Measurements from ENCODE around the gene TMEM132D.

TMEM132D gene

DNA sequence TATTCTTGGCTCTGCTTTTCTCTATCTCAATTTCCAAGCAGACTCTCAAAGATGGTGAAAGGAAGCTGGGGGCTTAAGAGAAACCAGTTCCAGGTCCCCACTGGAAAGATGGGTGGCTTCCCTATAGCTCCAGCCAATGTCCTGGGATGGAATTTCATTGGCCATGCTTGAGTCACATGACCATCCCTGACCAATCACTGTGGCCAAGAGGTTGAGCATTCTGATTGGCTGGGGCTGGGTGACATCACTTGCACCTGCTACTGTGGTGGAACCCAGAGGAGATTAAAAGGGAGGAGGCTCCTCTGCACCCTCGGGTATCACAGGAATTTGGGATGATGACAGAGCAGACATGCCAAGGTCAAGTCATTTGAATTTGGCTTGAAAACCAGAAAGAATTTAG lies 436.5 kb downstream of the TMEM132D start:
- DNase-seq (ENCODE audit: low read depth in 3 of 3, low spot score in 1 of 3), result no peak

DNA sequence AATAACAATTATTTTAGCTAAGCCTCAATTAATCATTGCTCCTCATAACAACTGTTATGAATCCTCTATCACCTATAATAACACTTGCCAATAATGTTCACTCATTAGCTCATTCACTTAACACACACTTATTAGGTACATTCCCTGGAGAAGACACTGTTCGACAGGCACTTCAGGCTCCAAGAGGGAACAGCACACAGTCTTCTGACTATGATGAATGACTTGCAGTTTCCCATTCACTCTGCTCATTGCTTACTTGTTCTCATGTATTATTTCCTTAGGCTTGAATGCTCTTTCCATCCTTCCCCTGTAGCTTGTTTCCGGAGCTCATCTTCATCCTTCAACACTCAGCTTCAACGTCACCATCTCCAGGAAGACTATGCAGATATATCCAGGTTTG lies 437.3 kb downstream of the TMEM132D start:
- DNase-seq (ENCODE audit: low read depth in 3 of 3, low spot score in 1 of 3), result no peak

DNA sequence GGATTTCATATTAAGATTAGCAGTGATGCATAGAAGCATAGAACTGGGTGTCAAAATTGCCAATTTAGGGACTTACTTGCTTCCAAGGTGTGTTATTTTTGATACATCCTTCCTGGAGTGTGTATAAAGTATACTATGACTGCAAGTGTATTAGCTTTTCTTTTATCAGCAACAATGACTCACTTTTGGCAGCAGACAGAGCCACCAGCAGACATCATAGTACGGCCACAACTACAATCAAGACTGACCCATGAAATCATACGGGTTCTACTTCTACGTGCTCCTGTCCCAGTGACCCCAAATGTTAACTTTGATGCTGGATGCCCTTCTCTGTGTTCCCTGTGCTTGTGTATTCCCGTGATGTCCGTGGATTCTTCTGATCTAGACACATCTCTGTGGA lies 443.9 kb downstream of the TMEM132D start:
- DNase-seq (ENCODE audit: low read depth in 3 of 3, low spot score in 1 of 3), result no peak

DNA sequence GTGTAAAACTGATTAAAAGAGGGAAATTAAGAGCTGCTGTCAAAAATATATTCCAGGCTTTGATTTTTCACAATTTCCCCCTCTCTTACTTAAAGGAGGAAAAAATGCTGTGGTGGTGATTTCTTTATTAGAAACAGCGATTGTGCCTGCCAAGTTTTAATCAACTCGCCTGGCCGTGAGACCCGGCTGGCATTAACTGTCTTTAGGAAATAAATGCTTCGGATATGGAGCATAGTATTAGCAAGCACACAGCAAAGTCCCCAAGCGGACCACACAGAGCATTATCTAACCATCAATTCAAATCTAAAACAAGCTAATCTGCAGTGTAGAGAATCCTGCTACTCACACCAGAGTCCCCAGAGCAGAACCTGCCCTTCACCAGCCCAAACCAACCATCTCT lies 457.1 kb downstream of the TMEM132D start:
- no peak for DNase-seq (ENCODE audit: low read depth in 3 of 3, low spot score in 1 of 3)

DNA sequence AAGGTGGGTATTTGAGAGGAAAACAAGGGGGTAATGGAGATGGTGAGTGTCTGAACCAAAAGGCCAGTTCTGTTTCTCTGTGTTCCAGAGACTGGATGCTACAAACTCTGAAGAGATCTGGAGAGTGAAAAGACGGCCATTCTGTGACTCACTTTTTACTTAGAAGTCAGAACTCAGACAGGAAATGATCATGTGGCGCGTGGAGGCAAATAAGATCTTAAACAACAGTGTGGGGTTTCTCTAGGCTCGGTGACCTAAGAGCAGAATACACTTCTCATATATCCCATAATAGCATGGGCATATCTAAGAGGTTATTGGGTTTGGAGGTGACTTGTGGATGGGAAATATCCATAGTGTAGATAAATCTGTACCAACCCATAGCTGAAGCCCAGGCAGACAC lies 463.5 kb downstream of the TMEM132D start:
- no peak for DNase-seq (ENCODE audit: low read depth in 3 of 3, low spot score in 1 of 3)

DNA sequence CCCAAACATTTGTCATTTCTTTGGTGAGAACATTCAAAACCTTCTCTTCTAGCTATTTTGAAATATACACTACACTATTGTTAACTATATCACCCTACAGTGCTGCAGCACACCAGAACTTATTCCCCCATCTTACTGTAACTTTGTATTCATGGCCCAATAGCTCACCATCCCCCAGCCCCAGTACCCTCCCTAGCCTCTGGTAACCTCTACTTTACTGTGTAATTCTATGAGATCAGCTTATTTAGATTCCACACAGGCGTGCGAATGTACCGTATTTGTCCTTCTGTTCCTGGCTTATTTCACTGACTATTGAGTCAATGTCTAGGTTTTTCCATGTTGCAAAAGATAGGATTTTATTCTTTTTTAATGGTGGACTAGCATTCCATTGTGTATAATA lies 469.0 kb downstream of the TMEM132D start:
- no peak for DNase-seq (ENCODE audit: low read depth in 3 of 3, low spot score in 1 of 3)

DNA sequence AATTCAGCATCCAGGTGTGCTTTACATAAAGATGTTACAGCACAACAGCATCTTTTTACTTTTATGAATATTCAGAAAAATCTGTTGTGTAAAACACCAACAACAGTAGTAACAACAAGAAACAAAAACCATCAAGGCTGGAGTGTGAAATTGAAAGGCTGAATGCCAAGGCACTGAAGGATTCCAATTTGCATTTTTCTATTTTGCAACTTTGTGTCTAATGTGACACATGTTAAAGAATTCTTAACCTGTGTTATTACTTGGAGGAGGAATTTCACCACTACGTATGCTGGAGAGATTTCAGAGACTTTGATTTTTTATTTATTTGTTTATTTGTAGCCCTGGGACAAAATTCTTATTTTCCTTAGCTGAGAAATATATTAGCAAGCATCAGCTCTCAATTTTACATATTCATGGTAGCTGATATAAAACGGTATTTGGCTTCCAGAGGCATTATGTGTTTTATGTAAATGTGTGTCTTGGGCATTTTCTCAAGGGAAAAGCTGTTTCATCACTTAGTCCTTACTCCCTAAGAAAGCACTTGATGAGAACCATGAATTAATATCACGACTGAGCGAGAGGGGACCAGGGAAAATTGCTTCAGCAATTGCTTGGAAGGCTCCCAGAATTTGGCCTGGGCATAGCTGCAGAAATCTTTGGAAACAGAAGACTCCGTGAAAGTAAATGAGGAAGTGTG lies 475.4 kb downstream of the TMEM132D start:
- no peak for DNase-seq (ENCODE audit: low read depth in 3 of 3, low spot score in 1 of 3)

DNA sequence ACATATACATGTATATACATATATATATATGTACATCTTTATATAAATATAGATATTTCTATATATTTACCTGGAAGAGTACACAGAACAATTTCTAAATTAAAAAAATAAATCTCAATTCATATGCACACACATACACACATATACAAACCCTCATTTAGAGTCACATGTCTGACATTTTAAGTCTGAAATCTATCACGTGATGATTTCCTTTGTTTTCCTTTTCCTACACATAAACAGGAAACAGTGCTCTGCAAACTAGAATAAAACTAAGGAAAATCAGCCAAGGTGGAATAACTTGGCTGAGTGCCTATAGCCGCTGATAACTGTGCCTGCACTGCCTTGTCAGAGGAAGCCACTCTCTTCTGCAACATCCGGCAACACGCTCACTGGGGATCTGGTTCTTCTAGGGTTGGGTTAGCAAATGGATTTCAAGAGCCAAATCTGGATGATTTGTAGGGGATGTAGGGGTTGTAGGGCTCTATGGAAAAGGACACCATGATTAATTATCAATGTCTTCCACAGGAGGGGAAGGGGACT lies 480.7 kb downstream of the TMEM132D start:
- no peak for DNase-seq (ENCODE audit: low read depth in 3 of 3, low spot score in 1 of 3)

DNA sequence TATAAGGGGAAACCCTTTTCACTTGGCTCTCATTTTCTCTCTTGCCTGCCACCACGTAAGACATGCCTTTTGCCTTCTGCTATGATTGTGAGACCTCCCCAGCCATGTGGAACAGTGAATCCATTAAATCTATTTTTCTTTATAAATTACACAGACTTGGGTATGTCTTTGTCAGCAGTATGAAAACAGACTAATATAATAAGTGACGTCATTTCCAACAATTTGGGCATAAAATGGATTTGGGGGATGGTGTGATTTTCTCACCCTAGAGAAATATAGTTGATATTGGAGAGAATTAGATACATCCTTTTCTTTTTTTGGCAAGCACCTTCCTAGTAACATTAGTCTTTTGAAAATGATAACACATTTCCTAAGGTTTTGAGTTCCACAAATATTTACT lies 490.5 kb downstream of the TMEM132D start:
- DNase-seq (ENCODE audit: low read depth in 3 of 3, low spot score in 1 of 3), result no peak

DNA sequence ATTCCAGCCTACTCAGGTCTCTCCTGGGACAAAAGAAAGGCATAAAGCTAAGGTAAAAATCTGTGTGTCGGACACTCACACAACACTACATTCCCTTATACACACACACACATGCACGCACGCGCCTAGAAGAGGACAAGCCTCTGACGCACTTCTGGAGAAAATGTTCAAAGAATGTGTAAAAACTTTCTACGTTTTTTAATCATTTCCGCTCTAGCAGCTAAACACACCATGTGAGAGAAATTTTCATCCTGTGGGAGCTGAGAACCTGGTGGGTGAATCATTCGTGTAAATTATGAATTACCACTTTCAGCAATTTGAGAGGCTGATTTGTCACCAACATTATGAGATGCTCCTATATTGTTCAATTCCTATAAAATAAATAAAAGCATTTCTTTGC lies 494.5 kb downstream of the TMEM132D start:
- DNase-seq (ENCODE audit: low read depth in 3 of 3, low spot score in 1 of 3), result no peak

DNA sequence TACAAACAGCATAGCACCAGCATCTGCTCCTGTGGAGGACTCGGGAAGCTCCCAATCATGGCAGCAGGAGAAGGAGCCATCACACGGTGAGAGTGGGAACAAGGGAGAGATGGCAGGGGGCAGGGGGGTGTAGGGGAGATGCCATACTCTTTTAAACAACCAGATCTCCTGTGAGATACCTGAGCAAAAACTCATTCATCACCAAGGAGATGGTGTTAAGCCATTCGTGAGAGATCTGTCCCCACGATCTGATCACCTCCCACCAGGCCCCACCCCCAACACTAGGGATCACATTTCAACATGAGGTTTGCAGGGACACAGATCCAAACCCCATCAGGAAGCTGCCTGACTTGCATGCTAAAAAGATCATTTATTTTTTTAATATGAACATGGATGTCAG lies 499.3 kb downstream of the TMEM132D start:
- DNase-seq (ENCODE audit: low read depth in 3 of 3, low spot score in 1 of 3), result no peak

DNA sequence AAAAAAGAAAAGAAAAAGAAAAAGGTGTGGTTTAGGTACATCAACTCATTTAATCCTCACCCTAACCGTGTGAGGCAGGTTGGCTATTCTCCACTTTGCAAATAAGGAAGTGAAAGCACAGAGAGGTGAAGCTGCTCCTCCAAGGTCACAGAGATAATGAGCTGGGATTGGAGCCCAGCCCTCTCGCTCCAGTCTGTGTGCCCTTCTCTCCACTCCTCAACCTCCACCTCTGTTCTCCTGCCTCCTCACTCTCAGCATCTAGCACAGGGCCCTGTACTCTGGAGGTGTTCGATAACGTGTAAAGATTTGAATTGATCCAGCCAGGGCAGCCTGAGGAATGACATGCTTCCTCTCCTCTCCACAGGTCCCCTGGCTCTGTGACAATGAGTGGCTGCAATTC lies 502.3 kb downstream of the TMEM132D start:
- no peak for DNase-seq (ENCODE audit: low read depth in 3 of 3, low spot score in 1 of 3)

DNA sequence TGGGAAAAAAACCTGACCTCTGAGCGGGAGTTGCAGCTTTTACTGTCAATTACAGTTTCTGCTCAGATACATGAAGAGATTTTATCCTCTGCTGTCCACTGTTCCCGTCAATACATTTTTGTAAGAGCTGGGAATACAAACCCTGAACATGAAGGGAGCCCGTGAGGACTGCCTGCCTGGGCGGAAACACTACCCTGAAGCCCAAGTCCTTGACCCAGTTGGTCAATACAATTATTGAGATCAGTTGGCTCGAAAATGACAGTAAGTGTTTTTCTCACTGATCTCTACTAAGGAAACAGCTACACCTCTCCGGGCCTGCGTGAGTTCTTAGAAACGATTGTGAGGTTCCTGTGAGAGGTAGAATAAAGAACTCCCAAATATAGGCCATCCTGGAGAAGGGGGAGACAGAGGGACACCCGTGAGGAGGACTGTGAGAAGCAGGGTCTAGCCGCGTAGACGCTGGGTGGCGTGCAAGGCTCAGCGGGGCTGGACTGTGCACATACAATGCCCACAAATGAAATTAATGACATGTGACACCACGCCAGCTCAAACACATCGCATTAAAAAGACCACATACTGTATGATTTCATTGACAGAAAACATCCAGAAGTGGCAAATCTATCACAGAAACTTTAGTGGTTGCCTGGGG lies 509.5 kb downstream of the TMEM132D start:
- DNase-seq (ENCODE audit: low read depth in 3 of 3, low spot score in 1 of 3), result no peak

DNA sequence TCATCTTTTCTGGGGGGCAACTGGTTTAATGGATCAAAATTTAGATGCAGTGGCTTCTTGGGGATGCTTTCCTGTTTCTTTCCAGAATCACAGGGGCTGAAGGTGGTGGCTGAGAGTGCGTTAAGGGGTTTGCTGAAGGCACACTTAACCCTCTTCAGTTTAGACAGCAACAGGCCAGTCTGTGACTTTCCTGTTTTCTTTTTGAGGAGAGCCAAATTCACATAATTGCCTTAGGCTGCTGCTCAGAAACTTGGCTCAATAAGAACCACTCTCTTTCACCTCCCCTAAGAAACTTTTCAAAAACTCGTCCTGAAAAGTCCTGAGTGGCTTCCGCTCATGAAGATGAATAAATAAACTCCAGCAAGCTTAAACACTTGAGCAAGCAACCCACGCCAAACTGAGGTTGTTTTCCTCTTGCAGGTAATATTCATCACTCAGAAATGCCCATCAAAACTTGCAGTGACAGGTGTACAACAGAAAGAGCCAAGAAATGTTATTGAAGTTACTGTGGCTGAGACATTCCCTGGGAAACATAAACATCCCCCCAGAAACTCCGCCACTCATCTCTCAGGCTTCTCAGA lies 510.4 kb downstream of the TMEM132D start:
- no peak for DNase-seq (ENCODE audit: low read depth in 3 of 3, low spot score in 1 of 3)

DNA sequence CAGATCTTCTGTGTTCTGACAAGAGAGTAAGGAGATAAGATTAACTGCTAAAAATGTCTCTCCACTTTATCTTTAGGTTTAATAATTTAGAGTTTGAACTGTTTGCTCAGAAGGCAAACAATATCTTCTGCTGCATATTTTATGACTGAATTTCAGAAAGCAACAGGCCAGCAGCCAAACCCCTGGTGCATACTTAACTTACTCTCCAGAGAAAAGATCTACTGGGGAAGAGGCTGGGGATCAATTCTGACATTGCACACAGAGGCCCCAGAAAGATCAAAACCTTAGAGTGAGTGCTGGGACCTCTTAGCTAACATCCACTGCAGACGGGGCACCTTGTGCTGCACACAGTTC lies 518.2 kb downstream of the TMEM132D start:
- no peak for DNase-seq (ENCODE audit: low read depth in 3 of 3, low spot score in 1 of 3)

DNA sequence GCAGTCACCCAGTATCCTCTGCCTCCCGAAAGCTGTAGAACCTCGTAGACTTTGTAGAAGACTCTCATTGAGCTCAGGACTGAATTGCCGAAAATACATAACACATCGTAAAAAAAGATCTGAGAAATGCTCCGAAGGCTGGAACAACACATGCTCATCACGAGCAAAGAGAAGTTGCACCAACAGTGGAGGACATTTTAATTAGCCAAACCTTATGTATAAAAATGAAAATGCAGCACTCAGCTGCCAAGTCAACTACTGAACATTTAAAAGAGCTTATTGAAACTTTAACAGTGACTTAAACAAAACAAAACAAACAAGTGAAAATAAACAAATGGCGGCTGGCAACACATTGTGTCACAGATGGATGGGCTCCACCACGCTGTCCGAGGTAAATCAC lies 519.9 kb downstream of the TMEM132D start:
- DNase-seq (ENCODE audit: low read depth in 3 of 3, low spot score in 1 of 3), result no peak

DNA sequence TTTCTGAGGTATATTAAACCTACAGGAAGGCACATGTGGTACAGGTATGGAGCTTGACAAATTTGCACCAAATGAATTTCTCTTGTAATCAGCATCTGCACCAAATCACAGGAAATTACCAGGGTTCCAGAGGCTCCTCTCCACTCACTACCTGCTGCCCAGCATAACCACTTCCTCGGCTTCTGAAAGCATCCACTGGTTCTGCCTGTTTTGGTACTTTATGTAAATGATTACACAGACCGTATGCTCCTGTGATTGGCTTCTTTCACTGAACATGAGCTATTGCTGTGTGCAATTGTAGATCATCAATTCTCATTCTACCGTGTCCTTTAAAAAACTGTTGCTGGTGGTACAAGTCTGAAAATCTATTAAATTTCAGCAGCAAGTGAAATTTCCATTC lies 522.1 kb downstream of the TMEM132D start:
- no peak for DNase-seq (ENCODE audit: low read depth in 3 of 3, low spot score in 1 of 3)

DNA sequence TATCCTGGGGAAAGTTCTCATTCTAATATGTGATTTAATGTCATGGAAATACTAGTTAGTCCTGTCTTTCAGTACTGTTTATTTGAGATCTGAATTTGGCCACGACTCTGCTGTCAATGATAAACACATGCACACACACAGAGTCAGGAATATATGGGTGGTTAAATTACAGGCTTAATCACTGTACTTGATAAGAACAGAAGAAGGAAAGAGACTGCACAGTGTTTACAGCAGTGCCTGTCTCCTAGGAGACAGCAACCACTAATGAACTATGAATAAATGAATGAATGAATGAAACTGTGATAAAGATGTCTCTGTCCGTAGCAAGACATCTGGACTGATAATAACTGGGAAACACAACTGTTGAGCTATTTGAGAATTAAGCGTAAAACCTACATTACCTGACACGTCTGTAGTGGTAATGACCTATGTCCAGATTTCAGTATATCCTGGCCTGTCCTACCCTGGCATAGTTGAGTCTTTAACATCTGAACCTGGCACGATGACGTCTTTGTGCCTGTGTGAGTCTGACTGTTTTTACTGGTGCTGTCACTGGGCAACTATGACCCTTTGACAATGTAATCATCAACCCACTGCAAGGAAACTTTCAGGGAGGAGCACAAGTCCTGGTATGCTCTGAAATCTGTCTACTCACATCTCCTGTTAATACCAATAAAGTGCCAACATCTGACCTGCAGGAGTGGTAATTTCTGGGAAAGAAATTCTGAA lies 524.6 kb downstream of the TMEM132D start:
- DNase-seq (ENCODE audit: low read depth in 3 of 3, low spot score in 1 of 3), result no peak

DNA sequence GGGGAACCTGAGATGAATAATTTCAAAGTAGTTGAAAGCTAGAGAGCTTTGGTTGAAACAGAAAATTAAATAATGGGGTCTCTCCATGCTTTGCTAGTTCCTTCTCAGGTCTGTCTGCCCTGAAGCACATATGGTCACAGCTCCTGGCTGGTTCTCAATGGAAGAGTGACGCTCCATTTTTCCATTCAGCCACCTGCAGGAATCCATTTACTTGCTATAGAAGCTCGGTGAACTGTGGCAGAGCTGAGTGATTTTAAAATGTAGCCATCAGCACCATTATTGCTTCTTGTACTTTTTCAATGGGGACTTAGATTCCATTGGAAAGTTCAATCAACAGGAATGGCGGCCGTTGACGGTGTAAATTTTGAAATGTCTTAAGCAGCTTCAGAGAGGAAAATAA lies 525.3 kb downstream of the TMEM132D start:
- no peak for DNase-seq (ENCODE audit: low read depth in 3 of 3, low spot score in 1 of 3)

DNA sequence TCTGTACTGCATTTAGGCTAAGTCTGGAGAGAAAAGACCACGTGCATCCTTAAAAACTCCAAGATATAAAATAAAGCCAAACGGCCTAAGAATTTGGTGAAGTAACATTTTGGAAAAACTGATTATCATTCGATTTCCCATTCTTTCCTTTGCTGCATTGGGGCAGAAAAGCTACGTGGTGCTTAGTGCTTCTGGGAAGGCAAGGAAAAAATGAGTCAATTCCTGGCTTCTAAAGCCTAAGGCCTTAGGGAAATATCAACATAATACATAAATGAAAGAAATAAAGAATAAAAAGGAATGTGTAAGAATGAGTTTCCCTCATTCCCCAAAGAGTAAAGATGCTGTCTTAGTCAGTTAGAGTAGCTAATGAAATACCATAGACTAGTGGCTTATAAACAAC lies 530.1 kb downstream of the TMEM132D start:
- DNase-seq (ENCODE audit: low read depth in 3 of 3, low spot score in 1 of 3), result no peak

DNA sequence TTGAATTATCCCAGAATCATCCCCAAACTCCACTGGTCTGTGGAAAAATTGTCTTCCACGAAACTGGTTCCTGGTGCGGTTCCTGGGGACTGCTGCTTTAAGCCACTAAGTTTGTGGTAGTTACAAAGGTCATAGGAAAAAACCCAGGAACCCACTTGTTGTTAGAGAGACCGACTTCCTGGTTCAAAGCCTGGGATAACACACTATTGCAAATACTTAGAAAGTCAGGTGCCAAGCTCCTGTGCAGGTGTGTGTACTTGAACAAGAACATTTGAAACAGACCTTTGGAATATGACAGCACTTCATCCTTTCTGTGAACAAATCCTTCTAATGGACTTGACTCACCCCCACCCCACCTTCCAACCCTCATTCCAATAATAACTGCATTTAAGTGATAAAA lies 530.9 kb downstream of the TMEM132D start:
- DNase-seq (ENCODE audit: low read depth in 3 of 3, low spot score in 1 of 3), result no peak

DNA sequence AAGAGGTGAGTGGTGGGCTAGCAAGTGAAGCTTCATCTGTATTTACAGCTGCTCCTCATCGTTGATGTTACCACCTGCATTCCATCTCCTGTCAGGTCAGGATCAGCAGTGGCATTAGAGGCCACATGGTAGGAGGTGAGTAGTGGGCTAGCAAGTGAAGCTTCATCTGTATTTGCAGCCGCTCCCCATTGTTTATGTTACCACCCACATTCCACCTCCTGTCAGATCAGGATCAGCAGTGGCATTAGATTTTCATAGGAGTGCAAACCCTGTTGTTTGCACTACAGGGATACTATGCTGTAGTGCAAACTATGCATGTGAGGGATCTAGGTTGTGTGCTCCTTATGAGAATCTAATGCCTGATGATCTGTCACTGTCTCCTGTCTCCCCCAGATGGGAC lies 531.5 kb downstream of the TMEM132D start:
- DNase-seq (ENCODE audit: low read depth in 3 of 3, low spot score in 1 of 3), result no peak
